Neural cell (in vitro differentiated cells): Measurements from ENCODE around the gene SLAMF7. TPM values are rescaled to one million over a fixed set of nuclear protein-coding genes. Genes with fewer than 3 reads are reported as not detected.

ENCODE experiments used
- H2AFZ ChIP-seq: fragments of 200-600, 300-800 bp; sonication (generic), shearing (Covaris generic); 2 replicates; pipeline ENCODE4 v1.6.0; 2014; ENCODE audit warnings: low read depth, mild to moderate bottlenecking, antibody characterized with exemption, low read length, moderate library complexity
- H3F3A ChIP-seq: fragments of 200-600 bp; shearing (Covaris generic); 2 replicates; pipeline ENCODE4 v1.6.1; 2016; ENCODE audit warnings: mild to moderate bottlenecking, moderate library complexity, mixed read lengths, antibody characterized with exemption, low read length; ENCODE audit not compliant: insufficient read depth, poor library complexity, severe bottlenecking
- H3K27ac ChIP-seq: fragments of 200-600, 300-800 bp; sonication (generic), shearing (Covaris generic); 2 replicates; pipeline ENCODE4 v1.5.1; 2014; ENCODE audit warnings: mild to moderate bottlenecking, low read length, moderate library complexity
- H3K27me3 ChIP-seq: fragments of 300-800, 200-600 bp; sonication (generic), shearing (Covaris generic); 2 replicates; pipeline ENCODE4 v1.6.0; 2014; ENCODE audit warnings: mild to moderate bottlenecking, low read depth, low read length, moderate library complexity; ENCODE audit not compliant: insufficient read depth
- H3K36me3 ChIP-seq: fragments of 300-800, 200-600 bp; sonication (generic), shearing (Covaris generic); 2 replicates; pipeline ENCODE4 v1.5.1; 2014; ENCODE audit warnings: mild to moderate bottlenecking, antibody characterized with exemption, low read length, moderate library complexity; ENCODE audit not compliant: insufficient read depth
- H3K4me2 ChIP-seq: fragments of 300-800, 200-600 bp; sonication (generic), shearing (Covaris generic); 2 replicates; pipeline ENCODE4 v1.6.0; 2014; ENCODE audit warnings: mild to moderate bottlenecking, low read length
- H3K4me3 ChIP-seq: fragments of 300-800, 200-600 bp; sonication (generic), shearing (Covaris generic); 2 replicates; pipeline ENCODE4 v1.5.1; 2014; ENCODE audit warnings: mild to moderate bottlenecking, low read length, moderate library complexity
- H3K79me2 ChIP-seq: fragments of 200-600 bp; shearing (Covaris generic); replicated peaks from 2 replicates; pipeline ENCODE4 v1.6.0; 2014; ENCODE audit warnings: mild to moderate bottlenecking, low read length, moderate library complexity; ENCODE audit not compliant: insufficient read depth
- H3K9ac ChIP-seq: fragments of 300-800, 200-600 bp; sonication (generic), shearing (Covaris generic); 2 replicates; pipeline ENCODE4 v1.6.1; 2016; ENCODE audit warnings: mild to moderate bottlenecking, low read length, mixed read lengths
- H3K9me2 ChIP-seq: fragments of 200-600 bp; shearing (Covaris generic); 2 replicates; pipeline ENCODE4 v1.6.1; 2016; ENCODE audit warnings: mild to moderate bottlenecking, low read length, mixed read lengths; ENCODE audit not compliant: insufficient read depth
- H3K9me3 ChIP-seq: fragments of 200-600, 300-800 bp; sonication (generic), shearing (Covaris generic); 2 replicates; pipeline ENCODE4 v1.6.1; 2016; ENCODE audit warnings: mild to moderate bottlenecking, mixed run types, low read length, moderate library complexity, mixed read lengths
- H4K20me1 ChIP-seq: fragments of 200-600 bp; shearing (Covaris generic); 2 replicates; pipeline ENCODE4 v1.6.1; 2016; ENCODE audit warnings: mild to moderate bottlenecking, mixed run types; ENCODE audit not compliant: insufficient read depth
- EP300 ChIP-seq: fragments of 450-650 bp; conservative IDR thresholded peaks from 2 replicates; pipeline ENCODE4 v1.6.1; 2014; ENCODE audit warnings: antibody characterized with exemption, mild to moderate bottlenecking, moderate library complexity; ENCODE audit not compliant: poor library complexity, severe bottlenecking
- EZH2 ChIP-seq: fragments of 200-600, 300-800 bp; shearing (Covaris generic), sonication (generic); IDR thresholded peaks from 2 replicates; pipeline ENCODE4 v1.6.1; 2014; ENCODE audit warnings: antibody characterized with exemption, low read length, borderline replicate concordance, mild to moderate bottlenecking; ENCODE audit not compliant: insufficient read depth, poor library complexity, severe bottlenecking
- MXI1 ChIP-seq: fragments of 450-650 bp; conservative IDR thresholded peaks from 2 replicates; pipeline ENCODE4 v1.6.1; 2014; ENCODE audit warnings: antibody characterized with exemption, mild to moderate bottlenecking; ENCODE audit not compliant: poor library complexity, severe bottlenecking
- POLR2AphosphoS5 ChIP-seq: IDR thresholded peaks from 2 replicates; pipeline ENCODE4 v1.6.1; 2012
- RAD21 ChIP-seq: fragments of 450-650 bp; conservative IDR thresholded peaks from 2 replicates; pipeline ENCODE4 v1.6.1; 2014; ENCODE audit warnings: antibody characterized with exemption, mild to moderate bottlenecking, moderate library complexity
- SMC3 ChIP-seq: fragments of 450-650 bp; conservative IDR thresholded peaks from 2 replicates; pipeline ENCODE4 v1.6.1; 2014; ENCODE audit warnings: antibody characterized with exemption, mild to moderate bottlenecking, moderate library complexity; ENCODE audit not compliant: poor library complexity
- TAF1 ChIP-seq: IDR thresholded peaks from 2 replicates; pipeline ENCODE4 v1.6.1; 2012; ENCODE audit warnings: low read depth
- polyA plus RNA-seq: library from polyadenylated mRNA; depleted of rRNA; stranded (reverse); fragments of >200 nt; gene quantifications from 2 replicates; pipeline ENCODE4 v1.2.3, GENCODE V29; 2014
- TF ChIP-seq, protein P1 (sequence below): fragments of 450-650 bp; IDR thresholded peaks from 2 replicates; pipeline ENCODE4 v1.5.1; 2014; ENCODE audit warnings: antibody characterized with exemption, mild to moderate bottlenecking, moderate library complexity; ENCODE audit not compliant: poor library complexity, severe bottlenecking
- TF ChIP-seq, protein P2 (sequence below): IDR thresholded peaks from 2 replicates; pipeline ENCODE4 v1.6.1; 2012; ENCODE audit warnings: borderline replicate concordance

The SLAMF7 gene
- polyA plus RNA-seq, 1 donor from 2014 or later, result not detected

DNA sequence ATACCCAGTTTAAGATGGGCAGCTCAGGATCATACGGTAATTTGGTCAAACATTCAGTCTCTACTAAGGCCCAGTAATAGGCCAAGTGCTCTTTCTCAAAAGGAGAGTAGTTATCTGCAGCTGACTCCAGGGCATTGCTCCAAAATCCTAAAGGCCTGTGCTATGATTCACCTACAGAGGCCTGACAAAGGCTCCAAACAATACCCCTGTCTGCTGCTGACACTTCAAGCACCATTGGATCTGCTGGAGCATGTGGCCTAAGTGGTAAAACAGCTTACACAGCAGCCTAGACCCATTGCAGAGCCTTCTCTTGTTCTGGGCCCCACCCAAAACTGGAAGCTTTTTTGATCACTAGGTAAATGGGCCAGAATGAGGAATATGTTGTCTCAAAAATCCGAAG, 22.8 kb downstream of the SLAMF7 start:
- Histone ChIP-seq H3K79me2 (no peaks in the 10 kb centered on the region), H3F3A (no peaks in the 10 kb centered on the region), H3K27ac (no peak overlapping the region), H3K4me2 (no peak overlapping the region), H3K4me3 (no peak overlapping the region), H3K36me3 (no peaks in the 10 kb centered on the region), H2AFZ (no peak overlapping the region), H3K27me3 (no peaks in the 10 kb centered on the region), H3K9ac (no peak overlapping the region), H3K9me3 (no peaks in the 10 kb centered on the region), H4K20me1 (no peaks in the 10 kb centered on the region), H3K9me2 (no peaks in the 10 kb centered on the region)
- TF ChIP-seq EZH2 (no peak), SMC3 (no peak), POLR2AphosphoS5 (no peak), MXI1 (no peak), EP300 (no peak), RAD21 (no peak), TAF1 (no peak)
- TF ChIP-seq, protein P1, sequence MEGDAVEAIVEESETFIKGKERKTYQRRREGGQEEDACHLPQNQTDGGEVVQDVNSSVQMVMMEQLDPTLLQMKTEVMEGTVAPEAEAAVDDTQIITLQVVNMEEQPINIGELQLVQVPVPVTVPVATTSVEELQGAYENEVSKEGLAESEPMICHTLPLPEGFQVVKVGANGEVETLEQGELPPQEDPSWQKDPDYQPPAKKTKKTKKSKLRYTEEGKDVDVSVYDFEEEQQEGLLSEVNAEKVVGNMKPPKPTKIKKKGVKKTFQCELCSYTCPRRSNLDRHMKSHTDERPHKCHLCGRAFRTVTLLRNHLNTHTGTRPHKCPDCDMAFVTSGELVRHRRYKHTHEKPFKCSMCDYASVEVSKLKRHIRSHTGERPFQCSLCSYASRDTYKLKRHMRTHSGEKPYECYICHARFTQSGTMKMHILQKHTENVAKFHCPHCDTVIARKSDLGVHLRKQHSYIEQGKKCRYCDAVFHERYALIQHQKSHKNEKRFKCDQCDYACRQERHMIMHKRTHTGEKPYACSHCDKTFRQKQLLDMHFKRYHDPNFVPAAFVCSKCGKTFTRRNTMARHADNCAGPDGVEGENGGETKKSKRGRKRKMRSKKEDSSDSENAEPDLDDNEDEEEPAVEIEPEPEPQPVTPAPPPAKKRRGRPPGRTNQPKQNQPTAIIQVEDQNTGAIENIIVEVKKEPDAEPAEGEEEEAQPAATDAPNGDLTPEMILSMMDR, result no peak
- TF ChIP-seq, protein P2, sequence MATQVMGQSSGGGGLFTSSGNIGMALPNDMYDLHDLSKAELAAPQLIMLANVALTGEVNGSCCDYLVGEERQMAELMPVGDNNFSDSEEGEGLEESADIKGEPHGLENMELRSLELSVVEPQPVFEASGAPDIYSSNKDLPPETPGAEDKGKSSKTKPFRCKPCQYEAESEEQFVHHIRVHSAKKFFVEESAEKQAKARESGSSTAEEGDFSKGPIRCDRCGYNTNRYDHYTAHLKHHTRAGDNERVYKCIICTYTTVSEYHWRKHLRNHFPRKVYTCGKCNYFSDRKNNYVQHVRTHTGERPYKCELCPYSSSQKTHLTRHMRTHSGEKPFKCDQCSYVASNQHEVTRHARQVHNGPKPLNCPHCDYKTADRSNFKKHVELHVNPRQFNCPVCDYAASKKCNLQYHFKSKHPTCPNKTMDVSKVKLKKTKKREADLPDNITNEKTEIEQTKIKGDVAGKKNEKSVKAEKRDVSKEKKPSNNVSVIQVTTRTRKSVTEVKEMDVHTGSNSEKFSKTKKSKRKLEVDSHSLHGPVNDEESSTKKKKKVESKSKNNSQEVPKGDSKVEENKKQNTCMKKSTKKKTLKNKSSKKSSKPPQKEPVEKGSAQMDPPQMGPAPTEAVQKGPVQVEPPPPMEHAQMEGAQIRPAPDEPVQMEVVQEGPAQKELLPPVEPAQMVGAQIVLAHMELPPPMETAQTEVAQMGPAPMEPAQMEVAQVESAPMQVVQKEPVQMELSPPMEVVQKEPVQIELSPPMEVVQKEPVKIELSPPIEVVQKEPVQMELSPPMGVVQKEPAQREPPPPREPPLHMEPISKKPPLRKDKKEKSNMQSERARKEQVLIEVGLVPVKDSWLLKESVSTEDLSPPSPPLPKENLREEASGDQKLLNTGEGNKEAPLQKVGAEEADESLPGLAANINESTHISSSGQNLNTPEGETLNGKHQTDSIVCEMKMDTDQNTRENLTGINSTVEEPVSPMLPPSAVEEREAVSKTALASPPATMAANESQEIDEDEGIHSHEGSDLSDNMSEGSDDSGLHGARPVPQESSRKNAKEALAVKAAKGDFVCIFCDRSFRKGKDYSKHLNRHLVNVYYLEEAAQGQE, result no peak

DNA sequence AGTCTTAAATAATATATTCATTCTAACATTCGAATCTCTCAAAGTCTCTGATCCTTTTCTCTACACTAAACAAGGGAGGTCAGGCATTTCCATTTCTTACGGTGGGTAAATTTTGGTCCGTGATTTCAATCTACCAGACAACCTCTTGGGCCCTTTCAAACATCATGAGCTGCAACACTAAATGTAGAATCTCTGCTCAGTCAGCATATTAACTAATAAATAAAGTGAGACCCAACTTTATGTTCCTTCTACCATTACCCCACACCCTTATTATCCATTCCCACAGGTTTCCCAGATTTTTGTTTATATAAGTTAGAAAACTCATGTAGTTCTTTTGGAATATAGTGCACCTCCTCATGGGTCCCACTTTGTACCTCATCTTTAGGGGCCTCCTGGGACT, 24.9 kb downstream of the SLAMF7 start:
- Histone ChIP-seq H3K9me3 (no peaks in the 10 kb centered on the region), H2AFZ (no peak overlapping the region)
- TF ChIP-seq POLR2AphosphoS5 (no peak), EZH2 (no peak), SMC3 (no peak), RAD21 (no peak), MXI1 (no peak), TAF1 (no peak)
- TF ChIP-seq, protein P1, result no peak
- TF ChIP-seq, protein P2, result no peak

More for the DNA sequence above, 24.9 kb downstream of the SLAMF7 start:
- Histone ChIP-seq H3F3A (no peaks in the 10 kb centered on the region), H4K20me1 (no peaks in the 10 kb centered on the region), H3K4me3 (no peak overlapping the region), H3K27me3 (no peaks in the 10 kb centered on the region), H3K79me2 (no peaks in the 10 kb centered on the region), H3K27ac (no peak overlapping the region), H3K9me2 (no peaks in the 10 kb centered on the region), H3K4me2 (no peak overlapping the region), H3K36me3 (no peaks in the 10 kb centered on the region), H3K9ac (no peak overlapping the region)
